SU-DHL-6 (cell line): ENCODE results near the gene TMEM39B.

Experiments
- H2AFZ ChIP-seq: fragments of 200-600 bp; sonication (generic); 2 replicates; pipeline ENCODE4 v1.6.1; 2014; ENCODE audit warnings: low read depth, mild to moderate bottlenecking, moderate library complexity, mixed read lengths, antibody characterized with exemption, low read length; ENCODE audit not compliant: severe bottlenecking
- H3F3A ChIP-seq: fragments of 200-600 bp; shearing (Covaris generic); 2 replicates; pipeline ENCODE4 v1.6.0; 2016; ENCODE audit warnings: antibody characterized with exemption, mild to moderate bottlenecking; ENCODE audit not compliant: insufficient read depth
- H3K27ac ChIP-seq: fragments of 200-600 bp; sonication (generic); 2 replicates; pipeline ENCODE4 v1.5.1; 2016; ENCODE audit warnings: low read depth, mild to moderate bottlenecking, low read length, moderate library complexity, mixed read lengths
- H3K27me3 ChIP-seq: fragments of 200-600 bp; sonication (generic), shearing (Covaris generic); 2 replicates; pipeline ENCODE4 v1.6.0; 2014; ENCODE audit warnings: mild to moderate bottlenecking, low read length
- H3K36me3 ChIP-seq: fragments of 200-600 bp; sonication (generic); 2 replicates; pipeline ENCODE4 v1.6.1; 2014; ENCODE audit warnings: mild to moderate bottlenecking, low read length, mixed read lengths
- H3K4me2 ChIP-seq: fragments of 300-600, 200-600 bp; shearing (Covaris generic), sonication (generic); 2 replicates; pipeline ENCODE4 v1.6.0; 2014; ENCODE audit warnings: low read length, low read depth, mild to moderate bottlenecking; ENCODE audit not compliant: poor library complexity, severe bottlenecking
- H3K4me3 ChIP-seq: fragments of 200-600 bp; sonication (generic); 2 replicates; pipeline ENCODE4 v1.5.1; 2014; ENCODE audit warnings: antibody characterized with exemption, low read length, mild to moderate bottlenecking, mixed read lengths; ENCODE audit not compliant: insufficient read depth, poor library complexity, severe bottlenecking
- H3K79me2 ChIP-seq: fragments of 200-600 bp; sonication (generic); 2 replicates; pipeline ENCODE4 v1.6.1; 2014; ENCODE audit warnings: mild to moderate bottlenecking, low read length, moderate library complexity; ENCODE audit not compliant: insufficient read depth
- H3K9ac ChIP-seq: fragments of 200-600 bp; sonication (generic); 2 replicates; pipeline ENCODE4 v1.7.0; 2014; ENCODE audit warnings: mild to moderate bottlenecking, low read length
- H3K9me2 ChIP-seq: fragments of 200-600 bp; sonication (generic); replicated peaks from 2 replicates; pipeline ENCODE4 v1.6.1; 2014; ENCODE audit warnings: low read length; ENCODE audit not compliant: insufficient read depth
- H3K9me3 ChIP-seq: fragments of 200-600 bp; sonication (generic); 2 replicates; pipeline ENCODE4 v1.6.1; 2014; ENCODE audit warnings: low read length, mixed read lengths; ENCODE audit not compliant: insufficient read depth
- H4K20me1 ChIP-seq: fragments of 200-600 bp; sonication (generic); 2 replicates; pipeline ENCODE4 v1.6.1; 2014; ENCODE audit warnings: low read depth, mild to moderate bottlenecking, antibody characterized with exemption, low read length, moderate library complexity, mixed read lengths
- CTCF ChIP-seq: fragments of 200-600 bp; sonication (generic); IDR thresholded peaks from one replicate; pipeline ENCODE4 v1.5.1; 2017; ENCODE audit warnings: antibody characterized with exemption, mild to moderate bottlenecking, low read length, moderate library complexity; ENCODE audit not compliant: insufficient read depth, poor library complexity, severe bottlenecking
- EZH2phosphoT487 ChIP-seq: fragments of 200-600 bp; sonication (generic), shearing (Covaris generic); conservative IDR thresholded peaks from 2 replicates; pipeline ENCODE4 v1.6.1; 2018; ENCODE audit warnings: mild to moderate bottlenecking, antibody characterized with exemption, low read length, moderate library complexity, mixed read lengths

TMEM39B gene

GRCh38 chr1:32094746-32095521 is 22.2 kb downstream of the TMEM39B start:
- H3K4me2 ChIP-seq, result no peak overlapping the region
- no peaks in the 10 kb centered on the region for H3K9me2 ChIP-seq
- no peaks in the 10 kb centered on the region for H3K9me3 ChIP-seq
- H2AFZ ChIP-seq, result no peak overlapping the region
- no peak overlapping the region for H3K27ac ChIP-seq
- H4K20me1 ChIP-seq, result no peaks in the 10 kb centered on the region
- no peak overlapping the region for H3K4me3 ChIP-seq
- no peaks in the 10 kb centered on the region for H3F3A ChIP-seq
- no peak overlapping the region for H3K9ac ChIP-seq
- no peaks in the 10 kb centered on the region for H3K36me3 ChIP-seq
- no peaks in the 10 kb centered on the region for H3K27me3 ChIP-seq
- H3K79me2 ChIP-seq, result no peaks in the 10 kb centered on the region
- TF ChIP-seq CTCF (no peak), EZH2phosphoT487 (no peak)

- no peaks in the 10 kb centered on the region for H3K9me3 ChIP-seq
- H3K9me2 ChIP-seq, result no peaks in the 10 kb centered on the region
- 0 out of 2 replicates have a peak, but pooled peaks cover 5% of the 10 kb centered on the region for H3F3A ChIP-seq
- no peak overlapping the region for H3K27ac ChIP-seq
- no peaks in the 10 kb centered on the region for H3K36me3 ChIP-seq
- H3K27me3 ChIP-seq, result no peaks in the 10 kb centered on the region
- H3K9ac ChIP-seq, result no peak overlapping the region
- H4K20me1 ChIP-seq, result no peaks in the 10 kb centered on the region
- no peak overlapping the region for H2AFZ ChIP-seq
- no peak overlapping the region for H3K4me3 ChIP-seq
- no peaks in the 10 kb centered on the region for H3K79me2 ChIP-seq
- TF ChIP-seq CTCF, result no peak
- no peak for TF ChIP-seq EZH2phosphoT487
- H3K4me2 ChIP-seq, result no peak overlapping the region
Observed at GRCh38 chr1:32099426-32099825, 26.7 kb downstream of the TMEM39B start.

GRCh38 chr1:32100359-32100758 is 27.6 kb downstream of the TMEM39B start:
- Histone ChIP-seq H3K4me2 (no peak overlapping the region), H4K20me1 (no peaks in the 10 kb centered on the region), H3K4me3 (no peak overlapping the region), H3K9me3 (no peaks in the 10 kb centered on the region), H3K9ac (no peak overlapping the region), H3K27ac (no peak overlapping the region), H3F3A (peaks cover 5% of the 10 kb centered on the region; the same call in 1 of the 2 replicates), H2AFZ (no peak overlapping the region), H3K27me3 (no peaks in the 10 kb centered on the region), H3K79me2 (no peaks in the 10 kb centered on the region), H3K9me2 (no peaks in the 10 kb centered on the region), H3K36me3 (no peaks in the 10 kb centered on the region)
- TF ChIP-seq CTCF (no peak), EZH2phosphoT487 (no peak)
